Activated naive CD8-positive, alpha-beta T cell treated with anti-CD3 and anti-CD28 coated beads, Interleukin-2, amount 10 ng/mL, durations not matched to agents 7 days and 5 days (primary cell): ENCODE data around the gene TMEM43. TPM values are rescaled to one million over a fixed set of nuclear protein-coding genes. Genes with fewer than 3 reads are reported as not detected.

Experiments used
- ATAC-seq: fragments of 150-1000 bp; cut with Tn5 transposase; one replicate; pipeline ENCODE4 v1.10.0; 2021; ENCODE audit warnings: low read depth, moderate library complexity
- POLR2A ChIA-PET: fragments of 350-600 bp; sonication (Branson Sonifier 250); formaldehyde crosslinking; loops from one replicate; lab custom pipeline; 2021; ENCODE audit warnings: antibody characterized with exemption; lab: Charles Lee
- DNase-seq: peaks from one replicate; pipeline ENCODE4 v3.0.0; 2021
- H3K27ac Mint-ChIP-seq: one replicate; pipeline ENCODE4 v1.8.0; 2022; ENCODE audit warnings: mild to moderate bottlenecking, mixed read lengths
- H3K27me3 Mint-ChIP-seq: one replicate; pipeline ENCODE4 v1.8.0; 2022; ENCODE audit warnings: mild to moderate bottlenecking, moderate library complexity, mixed read lengths
- H3K36me3 Mint-ChIP-seq: one replicate; pipeline ENCODE4 v1.8.0; 2021; ENCODE audit warnings: mild to moderate bottlenecking, mixed read lengths
- H3K4me1 Mint-ChIP-seq: one replicate; pipeline ENCODE4 v1.8.0; 2021; ENCODE audit warnings: mixed read lengths
- H3K4me3 Mint-ChIP-seq: one replicate; pipeline ENCODE4 v1.8.0; 2022; ENCODE audit warnings: mild to moderate bottlenecking, moderate library complexity, mixed read lengths
- H3K9me3 Mint-ChIP-seq: one replicate; pipeline ENCODE4 v1.8.0; 2021; ENCODE audit warnings: mixed read lengths
- total RNA-seq, 2 experiments: library from RNA; stranded (reverse); gene quantifications; one replicate each; pipeline ENCODE4 v1.2.3, GENCODE V29; 2021

Gene TMEM43
- total RNA-seq, 2 experiments from 2014 or later = 44.4 to 47.0 TPM

DNA sequence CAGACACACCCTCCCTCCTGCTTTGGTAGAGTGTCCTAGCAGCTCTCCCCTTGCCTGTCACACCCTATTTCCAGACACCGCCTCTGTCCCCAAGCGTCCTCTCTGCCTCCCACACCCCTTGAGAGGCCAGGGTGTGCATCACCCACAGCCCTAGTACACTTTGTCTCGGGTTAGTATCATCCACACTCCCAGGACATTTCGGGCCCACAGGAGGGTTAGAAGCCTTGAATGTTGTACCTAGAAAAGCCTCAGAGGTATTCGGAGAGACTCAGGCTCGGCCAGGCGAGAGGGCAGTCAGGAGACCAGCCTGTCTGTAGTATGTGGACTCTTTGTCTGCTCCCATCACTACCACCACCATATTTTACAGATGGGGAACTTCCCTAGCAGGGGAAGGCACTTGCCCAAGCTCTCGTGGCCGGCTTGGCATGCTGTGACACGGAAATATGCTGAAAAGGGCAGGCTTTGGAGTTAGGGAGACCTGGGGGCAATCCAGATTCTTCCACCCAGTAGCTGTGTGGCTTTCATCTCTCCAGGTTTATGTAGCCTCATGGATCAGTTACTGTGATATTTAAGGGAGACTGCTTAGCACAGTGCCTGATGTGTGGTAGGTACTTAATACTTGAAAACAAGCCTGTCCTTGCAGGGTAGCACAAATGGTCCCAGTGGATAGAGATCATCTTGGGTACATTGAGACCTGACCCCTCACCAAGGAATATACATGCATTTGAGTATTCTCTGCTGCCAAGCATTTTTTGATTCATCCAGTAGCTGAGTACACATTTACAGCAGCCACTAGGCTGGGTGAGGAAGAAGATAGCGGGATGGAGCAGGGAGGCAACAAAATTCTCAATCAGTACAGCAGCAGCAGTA lies 1.4 kb downstream of the TMEM43 start:
- H3K36me3 Mint-ChIP-seq = peaks cover 26% of the 10 kb centered on the region
- DNase-seq = no peak
- peak overlapping the region; percentile 95 for H3K4me3 Mint-ChIP-seq
- no peaks in the 10 kb centered on the region for H3K27me3 Mint-ChIP-seq
- POLR2A ChIA-PET = interaction anchor here (0.6 to 3.8 kb wide), 5 partner anchors 17 to 236 kb away, joined by 3 to 48 read pairs (median 7); partner anchors contain the start of genes LSM3 and XPC
- H3K4me1 Mint-ChIP-seq = peaks cover 45% of the 10 kb centered on the region
- no peaks in the 10 kb centered on the region for H3K9me3 Mint-ChIP-seq
- no peak for ATAC-seq
- H3K27ac Mint-ChIP-seq = peak overlapping the region; percentile 92

DNA sequence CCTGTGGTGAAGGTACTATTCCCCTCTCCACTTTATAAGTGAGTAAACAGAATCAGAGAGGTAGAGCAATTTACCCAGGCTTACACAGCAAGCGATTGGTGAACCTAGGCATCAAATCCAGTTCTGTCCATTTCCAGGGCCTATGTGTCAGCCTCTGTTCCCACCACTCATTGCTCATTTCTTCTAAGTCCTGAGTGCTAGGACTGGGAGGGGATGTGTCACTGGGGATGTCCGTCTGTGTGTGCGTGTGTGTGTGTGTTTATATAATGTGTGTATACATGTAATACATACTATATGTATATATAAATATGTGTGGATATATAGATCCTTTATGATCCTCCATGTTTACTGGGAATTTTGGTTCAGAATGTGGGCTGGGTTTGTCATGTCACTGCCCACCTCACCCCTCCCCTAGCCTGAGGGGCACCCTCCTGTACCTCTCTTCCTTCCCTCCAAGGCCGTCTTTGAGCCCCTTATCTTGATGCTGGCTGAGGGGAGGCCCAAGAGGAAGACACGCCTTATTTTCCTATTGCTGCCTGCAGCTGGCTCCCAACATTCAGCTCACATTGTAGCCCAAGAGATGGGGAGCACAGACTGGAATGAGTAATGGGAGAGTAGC lies 2.1 kb downstream of the TMEM43 start:
- POLR2A ChIA-PET = interaction anchor here (3.4 kb wide), 1 partner anchor 17 kb away, joined by 24 read pairs; no protein-coding TSS in a partner anchor
- Mint-ChIP-seq H3K36me3 (peaks cover 24% of the 10 kb centered on the region), H3K4me1 (peaks cover 42% of the 10 kb centered on the region), H3K9me3 (no peaks in the 10 kb centered on the region), H3K4me3 (peak overlapping the region; percentile 95), H3K27ac (no peak overlapping the region), H3K27me3 (no peaks in the 10 kb centered on the region)
- DNase-seq = no peak
- no peak for ATAC-seq

DNA sequence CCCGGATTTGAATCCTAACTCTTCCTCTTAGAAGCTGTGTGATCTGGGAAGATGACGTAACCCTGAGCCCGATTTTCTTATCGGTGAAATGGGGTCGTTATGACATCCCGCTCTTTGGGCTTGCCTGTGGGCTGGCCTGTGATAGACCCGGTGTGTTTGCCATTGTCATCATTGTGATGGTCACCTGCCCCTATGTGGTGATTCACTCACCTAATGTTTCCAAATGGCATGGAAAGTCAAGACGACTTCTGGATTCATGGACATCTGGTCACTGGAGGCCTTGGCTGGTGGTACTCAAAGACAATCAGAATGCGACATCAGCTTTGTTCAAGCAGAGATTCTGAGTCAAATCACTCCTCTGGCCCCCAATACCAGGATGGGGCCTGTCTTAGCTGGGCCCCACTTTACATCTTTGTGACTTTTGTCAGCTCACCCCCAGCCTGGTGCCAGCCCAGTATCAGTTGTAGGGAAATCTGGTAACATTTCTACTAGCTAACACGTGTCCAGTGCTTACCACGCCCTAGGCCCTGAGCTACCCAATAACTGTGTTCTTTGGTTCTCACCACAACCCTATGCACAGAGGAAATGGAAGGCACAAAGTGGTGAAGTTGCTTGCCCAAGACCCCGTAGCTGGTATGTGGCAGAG lies 2.8 kb downstream of the TMEM43 start:
- DNase-seq (no peak), ATAC-seq (no peak)
- H3K27me3 Mint-ChIP-seq = no peaks in the 10 kb centered on the region
- POLR2A ChIA-PET = no interaction called here
- H3K27ac Mint-ChIP-seq = peak overlapping the region; percentile 33
- no peak overlapping the region for H3K4me3 Mint-ChIP-seq
- H3K9me3 Mint-ChIP-seq = no peaks in the 10 kb centered on the region
- peaks cover 21% of the 10 kb centered on the region for H3K36me3 Mint-ChIP-seq
- H3K4me1 Mint-ChIP-seq = peaks cover 36% of the 10 kb centered on the region

DNA sequence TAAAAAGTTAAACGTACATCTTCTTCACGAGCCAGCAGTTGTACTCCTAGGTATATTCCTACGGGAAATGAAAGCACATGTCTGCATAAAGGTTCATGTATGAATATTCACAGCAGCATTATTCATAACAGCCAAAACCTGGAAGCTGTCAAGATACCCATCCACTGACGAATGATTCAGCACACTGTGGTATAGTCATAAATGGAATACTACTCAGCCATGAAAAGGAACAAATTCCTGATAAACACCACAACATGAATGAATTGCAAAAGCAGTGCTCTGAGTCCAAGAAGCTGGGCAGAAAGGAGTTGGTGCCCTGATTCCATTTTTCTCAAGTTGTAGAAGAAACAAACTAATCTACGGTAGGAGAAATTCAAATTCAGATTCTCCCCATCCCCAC lies 3.9 kb downstream of the TMEM43 start:
- peaks cover 26% of the 10 kb centered on the region for H3K4me1 Mint-ChIP-seq
- DNase-seq (no peak), ATAC-seq (no peak)
- no peaks in the 10 kb centered on the region for H3K9me3 Mint-ChIP-seq
- no peak overlapping the region for H3K4me3 Mint-ChIP-seq
- H3K36me3 Mint-ChIP-seq = peaks cover 21% of the 10 kb centered on the region
- POLR2A ChIA-PET = no interaction called here
- no peaks in the 10 kb centered on the region for H3K27me3 Mint-ChIP-seq
- H3K27ac Mint-ChIP-seq = no peak overlapping the region

DNA sequence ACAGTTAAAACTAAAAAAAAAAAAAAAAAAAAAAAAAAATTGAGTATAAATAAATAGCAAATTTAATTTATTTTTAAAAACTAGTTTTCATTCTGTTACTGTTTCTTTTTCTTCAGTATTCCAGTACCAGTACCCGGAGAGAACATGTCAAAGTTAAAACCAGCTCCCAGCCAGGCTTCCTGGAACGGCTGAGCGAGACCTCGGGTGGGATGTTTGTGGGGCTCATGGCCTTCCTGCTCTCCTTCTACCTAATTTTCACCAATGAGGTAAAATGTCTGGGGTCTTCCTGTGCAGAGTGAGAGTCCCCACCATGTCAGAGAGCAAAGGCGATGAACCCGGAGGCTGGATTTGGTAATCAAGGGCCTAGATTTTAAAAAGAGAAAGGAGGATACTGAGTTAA lies 4.4 kb downstream of the TMEM43 start:
- ATAC-seq (no peak), DNase-seq (no peak)
- H3K27me3 Mint-ChIP-seq = no peaks in the 10 kb centered on the region
- H3K4me3 Mint-ChIP-seq = no peak overlapping the region
- H3K27ac Mint-ChIP-seq = no peak overlapping the region
- peaks cover 24% of the 10 kb centered on the region for H3K4me1 Mint-ChIP-seq
- H3K9me3 Mint-ChIP-seq = no peaks in the 10 kb centered on the region
- H3K36me3 Mint-ChIP-seq = peaks cover 21% of the 10 kb centered on the region
- POLR2A ChIA-PET = no interaction called here

DNA sequence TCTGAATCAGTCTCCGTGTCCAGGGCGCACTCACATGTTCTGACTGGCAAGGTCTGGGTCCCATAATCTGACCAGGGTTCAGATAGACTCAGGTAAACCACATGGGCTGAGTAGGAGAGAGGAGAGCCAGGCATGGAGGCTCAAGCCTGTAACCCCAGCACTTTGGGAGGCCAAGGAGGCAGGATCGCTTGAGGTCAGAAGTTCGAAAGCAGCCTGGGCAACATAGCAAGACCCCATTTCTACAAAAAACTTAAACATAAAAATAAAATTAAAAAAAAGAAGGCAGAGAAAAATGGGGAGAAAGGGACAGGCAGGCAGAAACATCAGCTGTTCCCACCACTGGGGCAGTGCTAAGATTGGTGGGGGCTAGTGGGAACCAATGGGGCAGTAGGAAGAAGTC lies 5.4 kb downstream of the TMEM43 start:
- DNase-seq = no peak
- no peak for ATAC-seq
- Mint-ChIP-seq H3K27ac (no peak overlapping the region), H3K4me3 (no peak overlapping the region), H3K4me1 (peaks cover 24% of the 10 kb centered on the region), H3K9me3 (no peaks in the 10 kb centered on the region), H3K36me3 (peaks cover 21% of the 10 kb centered on the region), H3K27me3 (no peaks in the 10 kb centered on the region)
- POLR2A ChIA-PET = no interaction called here

DNA sequence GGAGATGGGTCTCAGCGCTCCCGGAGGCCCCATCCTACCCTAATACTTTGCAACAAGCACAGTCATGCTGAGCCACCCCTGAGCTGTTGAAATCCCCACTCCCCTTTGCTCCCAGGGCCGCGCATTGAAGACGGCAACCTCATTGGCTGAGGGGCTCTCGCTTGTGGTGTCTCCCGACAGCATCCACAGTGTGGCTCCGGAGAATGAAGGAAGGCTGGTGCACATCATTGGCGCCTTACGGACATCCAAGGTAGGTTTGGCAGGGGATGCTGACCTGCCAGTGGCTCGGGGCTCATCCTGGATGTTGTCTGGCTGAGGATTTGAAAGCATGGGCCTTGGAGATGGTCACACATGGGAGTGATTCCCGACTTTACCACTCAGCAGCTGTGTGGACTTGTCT lies 5.9 kb downstream of the TMEM43 start:
- peaks cover 21% of the 10 kb centered on the region for H3K36me3 Mint-ChIP-seq
- no peak overlapping the region for H3K4me3 Mint-ChIP-seq

DNA sequence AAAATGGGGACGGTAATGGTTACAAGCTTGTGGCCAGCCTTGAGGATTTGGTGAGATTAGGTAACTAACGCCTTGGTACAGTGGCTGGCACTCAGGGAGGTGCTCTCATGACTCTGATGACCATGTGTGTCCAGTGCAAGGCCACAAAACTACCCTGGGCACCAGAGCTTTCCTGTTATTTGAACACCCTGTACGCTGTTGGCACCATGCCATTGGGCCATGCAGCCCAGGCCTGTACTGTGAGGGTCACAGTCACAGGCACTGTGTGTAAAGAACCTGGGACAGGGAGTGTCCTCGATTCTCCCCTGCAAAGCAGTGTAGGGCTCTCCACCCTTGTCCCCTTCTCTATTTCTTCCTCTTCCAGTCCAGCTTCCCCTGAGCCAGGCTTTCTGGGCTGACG lies 6.3 kb downstream of the TMEM43 start:
- Mint-ChIP-seq H3K36me3 (peaks cover 24% of the 10 kb centered on the region), H3K27me3 (no peaks in the 10 kb centered on the region), H3K9me3 (no peaks in the 10 kb centered on the region), H3K4me1 (peaks cover 19% of the 10 kb centered on the region), H3K4me3 (no peak overlapping the region), H3K27ac (no peak overlapping the region)
- no peak for DNase-seq
- ATAC-seq = no peak
- POLR2A ChIA-PET = no interaction called here

More for the DNA sequence above, 5.9 kb downstream of the TMEM43 start:
- Mint-ChIP-seq H3K9me3 (no peaks in the 10 kb centered on the region), H3K27me3 (no peaks in the 10 kb centered on the region), H3K27ac (no peak overlapping the region), H3K4me1 (peaks cover 23% of the 10 kb centered on the region)
- ATAC-seq = no peak
- POLR2A ChIA-PET = no interaction called here
- DNase-seq = no peak

DNA sequence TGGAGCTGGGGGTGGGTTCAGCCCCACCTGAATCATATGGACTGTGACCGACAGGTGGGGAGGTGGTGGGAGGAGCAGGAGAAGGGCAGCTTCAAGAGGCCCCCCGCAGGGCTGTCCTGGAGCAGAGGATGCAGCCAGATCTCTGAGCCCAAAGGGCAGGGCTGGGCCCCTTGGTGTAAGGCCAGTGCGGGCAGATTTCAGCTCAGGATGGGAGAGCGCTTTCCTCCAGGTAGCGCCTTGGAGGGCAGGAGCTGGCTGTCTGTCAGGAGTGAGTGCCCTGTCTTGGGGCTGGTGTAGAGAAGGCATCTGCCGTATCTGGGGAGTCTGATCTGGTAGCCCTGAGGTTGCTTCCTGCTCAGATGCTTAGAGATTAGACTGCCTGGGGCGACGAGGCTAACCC lies 7.3 kb downstream of the TMEM43 start:
- Mint-ChIP-seq H3K4me1 (peaks cover 13% of the 10 kb centered on the region), H3K36me3 (peaks cover 24% of the 10 kb centered on the region), H3K4me3 (no peak overlapping the region), H3K27ac (no peak overlapping the region), H3K9me3 (no peaks in the 10 kb centered on the region), H3K27me3 (no peaks in the 10 kb centered on the region)
- POLR2A ChIA-PET = no interaction called here
- ATAC-seq (no peak), DNase-seq (no peak)

DNA sequence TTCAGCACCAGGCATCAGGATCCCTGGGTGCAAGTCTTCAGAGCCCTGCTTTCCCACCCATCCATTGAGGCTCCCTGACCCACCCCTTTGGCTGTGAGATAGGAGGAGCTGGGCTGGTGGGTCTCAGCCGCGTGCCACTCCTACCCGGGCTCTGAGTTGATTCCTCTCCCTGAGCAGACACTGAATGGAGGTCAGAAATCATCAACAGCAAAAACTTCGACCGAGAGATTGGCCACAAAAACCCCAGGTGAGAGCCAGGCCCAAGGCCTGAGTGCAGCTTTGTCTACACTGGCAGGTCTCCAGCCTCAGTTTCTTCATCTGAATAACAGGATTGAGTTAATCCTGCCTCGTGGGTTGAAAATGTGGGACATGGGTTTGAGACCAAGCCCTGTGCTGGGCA lies 7.8 kb downstream of the TMEM43 start:
- Mint-ChIP-seq H3K27ac (no peak overlapping the region), H3K4me3 (no peak overlapping the region), H3K9me3 (no peaks in the 10 kb centered on the region), H3K27me3 (no peaks in the 10 kb centered on the region), H3K4me1 (peaks cover 8% of the 10 kb centered on the region), H3K36me3 (peaks cover 24% of the 10 kb centered on the region)
- POLR2A ChIA-PET = no interaction called here
- no peak for ATAC-seq
- no peak for DNase-seq

DNA sequence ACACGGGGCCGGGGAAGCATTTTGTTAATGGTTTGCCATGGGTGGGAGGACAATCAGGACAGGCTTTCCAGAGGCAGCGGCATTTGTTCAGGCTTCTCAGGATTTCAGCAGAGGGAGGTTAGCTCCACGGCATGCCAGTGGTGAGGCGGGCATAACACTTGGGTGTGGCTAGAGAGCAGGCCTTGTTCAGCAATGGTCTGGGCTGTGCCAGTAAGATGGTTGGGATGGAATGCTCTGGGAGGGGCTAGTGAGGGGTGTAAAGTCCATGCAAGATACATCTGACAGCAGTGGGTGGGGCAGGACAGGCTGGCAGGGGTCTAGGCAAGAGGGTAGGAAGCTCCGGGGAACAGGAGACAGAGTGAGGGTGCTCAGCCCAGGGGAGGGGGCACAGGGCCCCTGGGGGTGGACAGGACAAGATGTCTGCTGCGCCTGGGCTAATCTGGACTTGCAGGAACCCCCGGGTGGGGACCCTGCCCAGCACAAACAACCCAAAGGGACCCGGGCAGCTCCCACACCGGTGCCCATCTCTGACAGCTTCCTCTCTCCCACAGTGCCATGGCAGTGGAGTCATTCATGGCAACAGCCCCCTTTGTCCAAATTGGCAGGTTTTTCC lies 8.4 kb downstream of the TMEM43 start:
- Mint-ChIP-seq H3K27ac (no peak overlapping the region), H3K9me3 (no peaks in the 10 kb centered on the region), H3K36me3 (peaks cover 20% of the 10 kb centered on the region), H3K27me3 (no peaks in the 10 kb centered on the region), H3K4me1 (peaks cover 2% of the 10 kb centered on the region), H3K4me3 (no peak overlapping the region)
- ATAC-seq = no peak
- no peak for DNase-seq
- POLR2A ChIA-PET = interaction anchor here (1.7 kb wide), 1 partner anchor 8 kb away, joined by 5 read pairs; the partner anchor contains the start of genes CHCHD4 and TMEM43

DNA sequence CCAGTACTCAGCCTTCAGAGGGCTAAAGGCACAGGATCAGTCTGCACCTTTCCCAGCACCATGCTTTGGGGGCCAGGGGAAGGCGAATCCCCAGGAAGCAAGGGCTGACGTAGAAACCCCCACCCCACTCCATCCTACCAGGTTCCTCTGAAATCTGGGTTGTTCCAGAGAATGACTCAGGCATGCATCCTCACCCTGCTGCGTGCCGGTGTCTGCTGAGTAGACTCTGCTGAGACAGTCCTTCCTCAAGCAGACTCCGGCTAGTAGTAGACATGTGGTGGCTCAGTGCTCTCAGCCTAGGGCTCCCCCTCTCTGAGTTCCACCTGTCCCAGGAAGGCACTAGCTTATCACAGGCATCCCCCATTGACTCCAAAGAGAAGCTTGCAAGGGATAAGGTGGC lies 9.0 kb downstream of the TMEM43 start:
- no peaks in the 10 kb centered on the region for H3K27me3 Mint-ChIP-seq
- H3K36me3 Mint-ChIP-seq = peaks cover 14% of the 10 kb centered on the region
- no peaks in the 10 kb centered on the region for H3K4me1 Mint-ChIP-seq
- DNase-seq (no peak), ATAC-seq (no peak)
- no peak overlapping the region for H3K27ac Mint-ChIP-seq
- H3K4me3 Mint-ChIP-seq = no peak overlapping the region
- POLR2A ChIA-PET = interaction anchor here (1.7 kb wide), 1 partner anchor 9 kb away, joined by 5 read pairs; the partner anchor contains the start of genes CHCHD4 and TMEM43
- no peaks in the 10 kb centered on the region for H3K9me3 Mint-ChIP-seq

DNA sequence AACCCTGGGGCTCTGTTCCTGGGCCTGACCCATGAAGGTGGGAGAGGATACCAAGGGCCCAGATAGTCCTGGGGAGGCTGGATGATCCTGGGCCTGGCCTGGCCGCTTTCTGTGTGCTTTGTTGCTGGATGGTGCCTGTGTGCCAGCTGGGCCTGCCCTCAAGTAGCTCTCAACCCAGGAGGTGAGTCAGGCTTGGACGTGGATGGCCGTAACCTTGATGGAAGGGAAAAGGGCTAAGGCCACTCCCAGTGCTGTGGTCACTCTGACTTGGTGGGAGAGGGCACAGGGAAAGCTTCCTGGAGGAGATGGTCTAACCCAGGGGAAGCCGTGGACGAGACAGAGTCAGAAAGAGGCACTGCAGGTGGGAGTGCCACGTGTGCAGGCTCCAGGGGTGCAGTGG lies 9.4 kb downstream of the TMEM43 start:
- Mint-ChIP-seq H3K4me3 (no peak overlapping the region), H3K27me3 (no peaks in the 10 kb centered on the region), H3K36me3 (peaks cover 12% of the 10 kb centered on the region), H3K4me1 (no peaks in the 10 kb centered on the region), H3K27ac (no peak overlapping the region), H3K9me3 (no peaks in the 10 kb centered on the region)
- POLR2A ChIA-PET = interaction anchor here (1.7 kb wide), 1 partner anchor 9 kb away, joined by 5 read pairs; the partner anchor contains the start of genes CHCHD4 and TMEM43
- DNase-seq (no peak), ATAC-seq (no peak)
